ENCODE results near the gene CAP1. TPM values are rescaled to one million over a fixed set of nuclear protein-coding genes. Genes with fewer than 3 reads are reported as not detected.
A peak's percentile ranks its signal among the peaks of the same experiment; 100 is the strongest.
"Not testable (repeated sequence)": the region's sequence is repeated elsewhere in the genome, so short reads cannot be mapped to it uniquely, and the experiment has no call there.

CAP1 gene
- polyA plus RNA-seq, 12 donors: 69.6 to 143 (median 87.0) TPM; not detected in 1

DNA sequence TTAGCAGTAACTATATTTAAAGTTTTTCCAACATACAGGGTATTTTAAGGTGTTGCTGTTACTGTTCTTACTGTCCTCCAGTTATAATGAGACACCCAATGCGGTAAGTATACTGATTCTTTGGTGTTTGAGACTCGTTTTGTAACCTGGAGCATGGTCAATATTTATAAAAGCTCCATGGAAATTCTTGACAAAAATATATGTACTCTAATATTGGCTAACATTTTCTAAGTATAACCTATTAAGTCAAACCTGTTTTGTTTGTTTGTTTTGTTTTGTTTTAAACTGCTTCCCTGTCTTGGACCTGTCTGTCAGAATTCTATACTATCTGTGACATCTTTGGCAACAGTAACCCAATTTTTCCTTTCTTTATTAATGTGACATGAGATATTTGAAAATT lies 15.9 kb upstream of the CAP1 start:
- DNase-seq: no peak

DNA sequence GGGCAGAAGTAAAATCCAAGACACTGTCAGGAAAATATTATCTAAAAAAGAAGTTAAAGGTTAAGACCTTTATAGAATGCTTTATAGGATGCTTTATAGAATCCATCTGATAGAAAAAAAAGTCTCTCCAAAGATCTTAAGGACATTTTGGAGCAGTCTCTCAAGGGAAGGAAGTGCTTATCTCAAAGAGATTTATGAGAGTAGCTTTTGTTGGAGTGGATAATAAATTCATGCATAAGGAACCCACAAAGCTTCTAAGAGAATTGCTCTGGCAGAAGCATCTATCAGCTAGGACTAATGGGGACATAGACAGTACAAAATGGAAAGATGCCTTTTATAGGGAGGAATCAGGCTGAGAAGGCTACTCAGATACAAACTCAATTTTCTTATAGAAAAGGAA lies 12.9 kb upstream of the CAP1 start:
- no peak for DNase-seq

DNA sequence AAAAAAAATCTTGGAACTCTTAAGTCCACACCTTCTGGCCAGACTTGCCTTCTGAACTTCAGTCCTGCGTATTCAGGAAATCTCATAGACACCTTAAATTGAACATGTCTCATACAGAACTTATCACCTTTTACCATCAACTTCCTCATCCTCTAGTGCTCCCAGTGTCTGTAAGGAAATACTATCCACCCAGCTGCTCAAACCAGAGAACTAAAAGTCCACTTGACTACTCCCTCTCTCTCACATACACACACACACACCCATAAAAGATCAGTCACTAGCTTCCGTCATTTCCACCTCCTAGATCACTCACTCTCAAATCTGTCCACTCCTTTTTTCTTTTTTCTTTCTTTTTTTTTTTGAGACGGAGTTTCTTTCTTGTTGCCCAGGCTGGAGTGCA lies 10.9 kb upstream of the CAP1 start:
- DNase-seq: no peak

DNA sequence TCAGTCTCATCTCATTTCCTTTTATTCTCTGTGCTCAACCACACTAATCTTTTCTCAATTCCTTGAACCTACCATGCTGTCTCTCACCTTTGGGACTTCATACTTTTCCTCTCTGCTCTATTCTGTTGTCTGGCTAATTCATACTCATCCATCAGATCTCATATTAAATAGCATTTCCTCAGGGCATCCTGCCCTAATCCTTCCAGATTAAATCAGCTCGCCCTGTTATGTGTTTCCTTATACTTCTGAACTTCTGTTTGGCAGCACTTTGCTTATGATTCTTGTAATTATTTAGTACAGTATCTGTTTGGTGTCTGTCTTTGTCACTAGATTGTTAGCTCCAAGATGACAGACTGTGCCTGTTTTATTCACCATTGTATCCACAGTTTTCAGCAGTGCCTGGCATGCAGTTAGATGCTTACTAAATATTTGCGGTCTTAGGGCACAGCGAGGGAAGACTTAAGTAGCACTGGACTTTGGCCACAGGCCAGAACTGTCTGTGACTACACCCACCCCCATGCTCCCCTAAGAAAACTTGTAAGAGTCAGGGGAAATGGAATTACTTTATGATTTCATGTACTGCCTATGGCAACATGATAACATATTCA lies 9.9 kb upstream of the CAP1 start:
- no peak for DNase-seq

DNA sequence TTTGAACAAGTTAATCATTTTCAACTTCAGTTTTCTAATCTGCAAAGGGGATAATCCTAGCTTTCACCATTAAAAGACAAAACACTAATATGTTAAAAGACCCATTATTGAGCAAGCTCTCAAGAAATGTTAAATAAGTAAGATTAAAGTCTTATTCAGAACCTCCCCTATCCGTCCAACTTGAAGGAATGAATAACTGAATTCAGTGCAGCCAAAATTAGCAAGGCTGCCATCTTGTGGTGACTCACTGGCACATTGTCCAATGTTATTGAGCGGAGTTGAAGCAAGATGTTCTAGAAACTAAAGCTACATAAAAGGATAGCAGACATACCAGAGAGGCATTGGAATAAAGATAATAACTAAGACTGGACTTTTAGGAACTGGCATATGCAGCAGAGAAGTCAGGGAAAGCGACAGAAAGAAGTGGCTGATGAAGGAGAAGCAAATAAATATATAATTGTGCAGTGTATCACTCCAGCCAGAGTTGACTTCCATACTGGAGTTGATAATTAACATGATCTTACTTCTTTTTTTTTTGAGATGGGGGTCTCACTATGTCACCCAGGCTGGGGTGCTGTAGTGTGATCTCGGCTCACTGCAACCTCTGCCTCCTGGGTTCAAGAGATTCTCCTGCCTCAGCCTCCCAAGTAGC lies 8.2 kb upstream of the CAP1 start:
- DNase-seq: peak; percentile 61

DNA sequence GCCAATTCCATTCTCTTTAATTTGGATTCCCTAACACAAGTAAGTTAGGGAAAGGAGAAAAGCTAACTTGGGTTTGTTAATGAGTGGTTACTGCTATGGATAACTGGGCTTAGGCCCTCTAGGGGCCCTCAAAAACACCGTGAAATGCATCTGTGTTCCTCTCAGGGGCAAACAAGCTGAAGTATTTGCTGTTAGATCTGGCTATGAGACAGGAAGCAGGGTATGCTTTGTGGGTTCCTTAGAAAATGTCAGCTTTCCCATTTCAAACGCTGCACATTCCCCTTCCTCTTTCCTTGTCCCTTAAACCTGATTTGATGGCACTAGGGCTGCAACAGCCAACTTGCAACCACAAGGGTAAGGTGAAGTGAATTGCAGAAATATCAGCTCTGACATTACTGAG lies 5.7 kb upstream of the CAP1 start:
- DNase-seq: no peak

DNA sequence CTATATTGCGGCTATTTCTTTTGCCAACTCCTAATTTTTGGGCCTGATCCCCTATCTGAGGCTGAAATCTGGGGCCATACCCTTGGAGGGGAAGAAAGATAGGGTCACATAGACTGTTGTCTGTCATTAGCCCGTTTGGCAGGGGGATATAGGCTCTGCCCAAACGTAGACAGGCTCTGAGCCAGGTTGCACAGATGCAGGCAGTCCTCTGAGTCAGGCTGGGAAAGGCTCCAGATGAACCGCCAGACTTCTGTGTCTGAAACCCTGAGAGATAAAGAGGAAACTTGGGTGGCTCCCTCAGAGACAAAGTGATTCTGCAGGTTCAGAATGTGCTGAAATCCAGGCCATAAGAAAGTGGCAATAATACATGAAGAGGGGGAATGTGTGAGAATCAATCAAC lies 4.0 kb upstream of the CAP1 start:
- peak; percentile 53 for DNase-seq

DNA sequence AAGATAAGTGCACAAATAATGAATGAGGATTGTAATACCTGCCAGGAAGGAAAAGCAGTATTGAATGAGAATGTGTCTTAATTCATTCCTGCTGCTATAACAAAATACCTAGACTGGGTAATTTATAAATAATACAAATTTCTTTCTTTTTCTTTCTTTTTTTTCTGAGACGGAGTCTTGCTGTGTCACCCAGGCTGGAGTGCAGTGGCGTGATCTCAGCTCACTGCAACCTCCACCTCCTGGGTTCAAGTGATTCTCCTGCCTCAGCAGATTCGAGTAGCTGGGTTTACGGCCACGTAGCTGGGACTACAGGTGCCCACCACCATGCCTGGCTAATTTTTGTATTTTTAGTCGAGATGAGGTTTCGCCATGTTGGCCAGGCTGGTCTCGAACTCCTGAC lies 3.3 kb upstream of the CAP1 start:
- DNase-seq: not testable (repeated sequence)

DNA sequence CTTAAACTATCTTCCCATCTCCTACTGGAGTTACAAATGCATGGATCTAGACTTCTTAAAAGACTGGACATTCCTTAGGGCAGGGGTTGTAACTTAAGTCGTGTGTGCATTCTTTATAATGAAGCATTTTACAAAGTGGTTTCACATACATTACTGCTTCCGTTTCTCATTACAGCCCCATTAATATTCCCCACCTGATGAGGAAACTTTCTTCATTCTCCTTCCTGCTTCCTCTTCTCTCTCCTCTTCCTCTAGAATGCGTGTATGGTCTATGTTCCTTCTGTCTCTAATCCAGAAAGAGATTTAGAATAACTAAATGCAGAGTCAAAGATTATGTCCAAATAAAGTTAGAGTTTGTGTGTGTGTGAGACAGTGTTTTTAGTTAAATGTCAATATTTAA lies 1.8 kb upstream of the CAP1 start:
- no peak for DNase-seq

DNA sequence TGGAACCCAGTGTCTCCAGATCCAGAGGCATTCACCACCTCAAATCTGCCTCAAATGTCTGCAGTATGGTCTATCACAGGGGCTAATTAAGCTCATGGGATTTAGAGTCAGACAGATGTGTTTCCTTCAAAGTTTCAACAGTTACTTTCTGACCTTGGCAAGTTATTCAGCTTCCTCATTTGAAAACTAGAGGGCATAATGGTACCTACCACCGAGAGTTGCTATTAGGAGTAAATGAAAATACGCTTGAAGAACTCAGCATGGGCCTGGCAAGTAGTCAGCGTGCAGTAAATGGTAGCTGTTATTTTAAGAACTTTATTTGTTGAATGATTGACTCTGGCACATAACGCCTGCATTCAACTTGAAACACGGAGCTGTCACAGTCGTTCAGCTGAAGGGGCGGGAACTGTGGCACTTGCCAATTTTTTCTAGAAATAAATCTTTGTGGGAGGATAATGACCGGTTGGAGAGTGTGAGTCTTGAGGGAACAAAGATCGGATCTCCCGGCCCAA lies 1.2 kb upstream of the CAP1 start:
- DNase-seq: no peak

DNA sequence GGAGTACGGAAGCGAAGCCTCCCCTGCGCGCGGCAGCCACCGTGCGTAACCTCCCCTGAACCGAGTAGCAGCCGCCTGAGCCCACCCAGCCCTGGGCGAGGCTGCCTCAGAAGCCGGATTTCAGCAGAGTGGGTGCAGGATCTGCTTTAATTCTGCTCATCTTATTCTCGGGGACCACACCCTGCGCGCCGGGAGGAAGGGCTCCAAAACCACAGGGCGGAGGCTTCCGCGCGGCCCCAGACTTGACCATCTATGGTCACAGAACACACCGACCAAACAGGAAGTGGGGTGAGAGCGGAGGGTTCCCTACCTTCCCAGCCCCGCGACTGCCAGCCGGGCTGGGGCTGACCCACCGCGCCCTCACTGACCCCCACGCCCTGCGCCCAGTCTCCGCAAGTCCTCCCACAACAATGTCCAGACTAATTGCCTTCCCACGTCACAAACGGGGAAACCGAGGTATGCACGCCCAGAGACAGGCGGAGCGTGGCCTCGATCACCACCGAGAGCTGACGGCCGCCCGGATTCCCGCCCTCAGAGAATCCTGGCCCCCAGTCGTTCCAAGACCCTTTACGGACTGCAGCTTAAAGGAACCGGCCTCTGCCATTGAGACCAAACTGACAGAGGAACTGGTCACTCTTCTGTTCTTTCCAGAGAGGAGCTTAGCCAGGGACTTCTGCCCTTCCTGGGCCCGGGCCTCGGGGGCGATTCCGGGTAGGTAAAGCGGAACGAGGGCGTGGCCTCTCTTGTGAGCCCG lies 595 bp upstream of the CAP1 start:
- peak; percentile 81 for DNase-seq

DNA sequence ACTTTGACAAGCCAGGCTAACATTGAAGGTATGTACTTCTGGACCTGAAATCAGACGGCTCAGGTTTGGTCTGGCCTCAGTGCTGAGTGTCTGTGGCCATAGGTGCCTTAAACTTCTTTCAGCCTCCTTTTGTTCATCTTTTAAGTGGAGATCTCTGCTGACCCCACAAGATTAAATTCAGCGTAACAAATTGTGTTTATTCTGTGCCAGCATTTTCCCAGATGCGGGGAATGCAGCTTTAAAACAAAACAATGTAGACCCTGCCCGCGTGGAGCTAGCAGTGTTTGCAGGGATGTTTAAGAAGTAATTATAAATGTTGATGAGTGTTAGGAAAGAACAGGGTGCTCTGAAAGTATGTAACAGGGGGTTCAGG lies 923 bp downstream of the CAP1 start:
- no peak for DNase-seq

DNA sequence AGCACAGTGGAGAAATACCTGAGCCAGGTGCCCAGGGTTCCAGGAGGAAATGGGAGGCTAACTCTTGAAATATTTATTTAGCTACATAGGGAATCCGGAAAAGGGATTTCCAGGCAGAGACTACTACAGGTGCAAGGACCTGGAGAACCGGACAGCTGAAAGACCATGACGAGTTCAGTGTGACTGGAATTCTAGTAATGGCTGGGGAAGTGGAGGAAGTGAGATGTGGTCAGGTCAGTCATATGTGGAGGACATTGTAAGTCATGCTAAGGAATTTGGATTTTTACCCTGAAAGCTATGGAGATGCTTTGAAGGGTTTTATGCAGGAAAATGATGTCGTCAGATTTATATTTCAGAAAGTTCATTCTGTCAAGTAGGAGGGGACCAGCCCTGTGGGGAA lies 1.8 kb downstream of the CAP1 start:
- no peak for DNase-seq

DNA sequence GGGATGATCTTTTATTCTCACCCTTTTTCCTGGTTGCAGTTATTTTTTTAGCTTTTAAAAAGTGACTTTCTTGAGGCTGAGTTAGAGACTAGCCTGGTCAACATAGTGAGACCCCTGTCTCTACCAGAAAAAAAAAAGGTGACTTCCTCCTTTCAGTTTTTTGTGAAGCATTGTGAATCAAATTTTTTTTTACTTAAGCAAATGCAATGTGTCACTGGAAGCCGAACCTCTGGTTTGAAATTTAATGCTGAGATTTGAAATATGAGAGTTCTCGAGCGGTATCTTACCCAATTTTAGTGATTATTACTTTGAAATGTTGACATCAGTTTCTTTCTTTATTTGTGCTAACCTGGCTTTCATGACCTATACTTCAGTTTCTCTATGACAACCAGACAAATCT lies 3.6 kb downstream of the CAP1 start:
- no peak for DNase-seq

DNA sequence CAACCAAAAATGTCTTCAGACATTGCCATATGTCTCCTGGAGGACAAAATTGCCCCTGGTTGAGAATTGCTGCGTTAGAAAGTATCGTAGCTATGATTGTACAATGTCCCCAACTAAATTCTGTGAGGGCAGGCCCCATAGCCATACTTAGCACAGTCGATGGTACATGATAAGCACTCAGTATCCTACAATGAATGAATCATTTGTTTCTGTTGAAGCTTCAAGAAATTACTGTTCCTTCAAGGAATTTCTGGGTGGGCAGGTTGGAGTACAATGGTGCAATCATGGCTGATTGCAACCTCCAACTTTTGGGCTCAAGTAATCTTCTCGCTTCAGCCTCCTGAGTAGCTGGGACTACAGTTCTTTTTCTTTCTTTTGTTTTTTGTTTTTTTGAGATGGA lies 4.7 kb downstream of the CAP1 start:
- DNase-seq: no peak

DNA sequence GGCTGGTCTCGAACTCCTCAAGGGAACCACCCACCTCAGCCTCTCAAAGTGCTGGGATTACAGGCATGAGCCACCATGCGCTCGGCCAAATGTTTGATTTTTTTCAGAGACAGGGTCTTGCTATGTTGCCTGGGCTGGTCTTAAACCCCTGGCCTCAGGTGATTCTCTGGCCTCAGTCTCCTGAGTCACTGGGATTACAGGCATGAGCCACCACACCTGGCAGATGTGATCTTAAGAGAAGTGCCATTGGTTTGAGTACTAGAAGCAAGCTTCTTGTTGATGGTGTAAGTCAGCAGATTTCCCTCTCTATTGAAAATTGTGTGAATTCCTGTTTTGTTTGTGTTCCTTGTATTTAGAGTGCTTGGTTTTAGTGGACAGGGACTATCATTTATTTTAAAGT lies 5.2 kb downstream of the CAP1 start:
- no peak for DNase-seq

DNA sequence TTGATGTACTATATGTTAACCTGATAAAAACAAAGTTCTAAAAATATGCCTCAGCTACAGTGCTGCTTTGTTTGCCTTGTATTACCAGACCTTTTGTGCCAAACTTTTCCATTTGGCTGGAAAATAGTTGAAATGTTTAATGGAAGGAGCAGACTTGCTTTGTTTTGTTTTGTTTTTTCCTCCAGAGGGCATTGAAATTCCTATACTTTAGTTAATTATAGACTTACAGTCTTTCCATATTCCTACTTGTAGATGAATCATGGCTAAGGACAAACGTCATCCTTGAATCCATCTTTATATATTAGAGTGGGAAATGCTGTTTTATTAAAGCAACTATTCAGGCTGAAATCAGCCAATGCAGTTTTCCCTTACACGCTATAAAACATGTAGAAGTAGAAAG lies 6.7 kb downstream of the CAP1 start:
- no peak for DNase-seq

DNA sequence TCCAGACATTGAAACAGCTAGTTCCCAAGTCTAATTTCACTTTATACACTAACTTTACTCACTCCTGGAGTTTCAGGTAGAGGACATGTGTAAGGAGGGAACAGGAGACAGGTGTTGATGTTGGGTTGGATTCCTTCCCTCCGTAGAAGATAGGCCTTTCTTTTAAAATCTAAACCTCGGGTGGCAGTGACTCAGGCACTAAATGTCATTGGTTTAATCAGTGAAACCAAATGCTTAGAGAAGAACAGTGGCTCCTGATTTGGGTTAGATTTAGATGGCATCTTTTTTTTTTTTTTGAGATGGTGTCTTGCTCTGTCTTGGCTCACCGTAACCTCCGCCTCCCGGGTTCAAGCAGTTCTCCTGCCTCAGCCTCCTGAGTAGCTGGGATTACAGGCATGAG lies 7.2 kb downstream of the CAP1 start:
- DNase-seq: no peak

DNA sequence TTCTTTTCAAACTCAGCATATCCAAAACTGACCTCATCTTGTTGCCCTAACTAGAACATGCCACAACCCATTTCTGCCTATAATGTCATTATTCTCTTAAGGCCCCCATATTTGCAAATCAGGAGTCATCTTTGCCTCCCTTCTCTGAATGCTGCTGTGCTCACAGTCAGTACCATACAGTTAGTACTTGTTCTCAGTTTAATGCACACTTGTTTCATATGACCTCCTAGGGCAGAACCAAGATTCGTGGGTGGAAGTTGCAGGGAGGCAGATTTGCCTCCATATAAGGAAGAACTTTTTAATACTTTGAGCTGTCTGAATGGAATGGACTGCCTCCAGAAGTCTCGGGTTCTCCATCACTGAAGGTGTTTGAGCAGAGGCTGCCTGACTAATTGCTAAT lies 9.2 kb downstream of the CAP1 start:
- no peak for DNase-seq

DNA sequence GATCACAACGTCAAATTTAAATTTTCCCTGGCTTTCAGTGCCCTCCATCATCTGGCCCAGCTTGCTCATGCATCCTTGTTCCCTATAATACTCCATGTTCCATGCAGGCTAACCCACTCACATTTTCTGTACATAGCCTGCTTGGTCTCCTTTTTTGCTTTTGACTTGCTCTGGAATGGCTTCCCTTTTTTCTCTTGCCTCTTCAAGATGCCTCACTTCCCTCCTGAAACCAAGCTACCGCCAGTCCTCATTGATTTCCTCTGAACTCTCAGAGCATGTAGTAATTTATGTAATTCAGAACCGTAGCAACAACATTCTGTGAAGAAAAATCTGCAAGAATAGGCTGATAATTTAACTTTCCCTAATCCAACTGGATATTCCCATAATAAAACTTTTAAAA lies 10.3 kb downstream of the CAP1 start:
- DNase-seq: no peak

DNA sequence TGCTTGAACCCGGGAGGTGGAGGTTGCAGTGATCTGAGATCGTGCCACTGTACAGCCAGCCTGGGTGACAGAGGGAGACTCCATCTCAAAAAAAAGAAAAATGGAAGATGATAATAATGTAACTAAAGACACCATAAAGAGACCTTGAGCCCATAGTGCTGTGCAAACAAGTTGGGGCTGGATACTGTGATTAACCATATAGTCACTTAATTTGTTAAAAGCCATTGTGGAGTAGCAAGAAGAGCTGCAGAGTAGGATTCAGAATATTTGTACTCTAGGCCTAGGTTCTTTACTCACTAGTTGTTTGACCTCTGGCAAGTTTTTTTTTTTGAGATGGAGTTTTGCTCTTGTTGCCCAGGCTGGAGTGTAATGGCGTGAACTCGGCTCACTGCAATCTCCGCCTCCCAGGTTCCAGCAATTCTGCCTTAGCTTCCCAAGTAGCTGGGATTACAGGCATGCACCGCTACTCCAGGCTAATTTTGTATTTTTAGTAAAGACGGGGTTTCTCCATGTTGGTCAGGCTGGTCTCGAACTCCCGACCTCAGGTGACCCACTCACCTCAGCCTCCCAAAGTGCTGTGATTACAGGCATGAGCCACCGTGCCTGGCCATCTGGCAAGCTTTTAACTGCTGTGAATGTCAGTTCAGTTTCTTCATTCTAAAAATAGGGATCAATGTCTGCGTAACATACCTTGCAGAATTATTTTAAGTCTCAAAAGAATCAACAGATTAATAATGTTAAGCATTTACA lies 12.8 kb downstream of the CAP1 start:
- DNase-seq: no peak

DNA sequence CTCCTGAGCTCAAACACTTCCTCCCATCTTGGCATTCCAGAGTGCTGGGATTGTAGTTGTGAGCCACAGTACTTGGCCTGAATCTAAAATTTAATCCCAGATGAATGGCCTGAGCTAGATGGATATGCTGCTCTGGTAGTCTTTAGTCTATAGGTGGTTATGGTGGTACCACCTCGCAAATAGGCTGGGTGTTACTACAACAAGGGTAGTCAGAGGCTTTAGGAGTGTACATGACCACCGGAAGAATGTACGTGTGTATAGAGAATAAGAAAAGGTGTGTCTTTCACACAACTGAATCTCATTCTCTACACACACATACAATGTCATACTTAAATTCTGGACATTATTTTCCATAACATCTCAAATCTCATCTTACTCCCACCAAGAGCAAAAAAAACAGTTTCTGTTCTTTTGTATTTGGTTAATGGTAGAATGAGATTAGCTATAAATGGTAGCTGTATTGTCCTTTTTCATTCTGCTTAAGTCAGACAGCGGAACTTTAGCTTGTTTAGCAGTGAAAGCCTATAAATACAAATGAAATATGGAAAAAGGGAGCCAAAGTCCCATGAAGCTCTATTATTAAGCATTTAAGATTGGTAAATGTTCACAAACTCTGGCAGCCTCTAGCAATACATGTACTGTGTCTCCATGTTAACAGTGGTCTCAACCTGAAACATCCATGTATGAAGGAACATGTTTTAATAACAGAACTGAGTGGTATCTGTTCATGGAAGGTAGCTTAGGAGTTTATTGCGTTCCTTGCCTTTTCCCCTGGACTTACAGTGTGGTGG lies 16.2 kb downstream of the CAP1 start:
- no peak for DNase-seq

Measured in muscle of arm (tissue), 12 donors.